ENCODE results near the gene TMA16.

DNA sequence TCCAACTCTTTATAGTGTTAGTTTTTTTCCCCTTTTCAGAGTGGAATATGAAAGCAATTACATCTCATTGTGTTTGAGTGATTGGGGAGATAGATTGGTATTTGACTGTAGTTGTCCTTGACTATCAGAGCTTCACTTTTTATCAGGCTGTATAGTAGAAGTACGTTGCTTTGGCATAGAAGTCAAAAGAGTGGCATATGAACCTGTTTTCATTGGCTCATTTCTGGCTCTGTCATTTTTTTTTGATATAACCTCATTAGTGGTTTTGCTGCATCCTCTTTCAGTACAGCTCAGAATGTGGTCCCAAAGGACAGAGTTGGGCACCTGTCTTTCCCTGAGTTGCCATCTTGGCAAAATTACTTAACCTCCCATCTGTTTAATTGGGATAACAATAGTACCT is 1.4 kb downstream of the TMA16 start:
- TF ChIP-seq, protein P1, sequence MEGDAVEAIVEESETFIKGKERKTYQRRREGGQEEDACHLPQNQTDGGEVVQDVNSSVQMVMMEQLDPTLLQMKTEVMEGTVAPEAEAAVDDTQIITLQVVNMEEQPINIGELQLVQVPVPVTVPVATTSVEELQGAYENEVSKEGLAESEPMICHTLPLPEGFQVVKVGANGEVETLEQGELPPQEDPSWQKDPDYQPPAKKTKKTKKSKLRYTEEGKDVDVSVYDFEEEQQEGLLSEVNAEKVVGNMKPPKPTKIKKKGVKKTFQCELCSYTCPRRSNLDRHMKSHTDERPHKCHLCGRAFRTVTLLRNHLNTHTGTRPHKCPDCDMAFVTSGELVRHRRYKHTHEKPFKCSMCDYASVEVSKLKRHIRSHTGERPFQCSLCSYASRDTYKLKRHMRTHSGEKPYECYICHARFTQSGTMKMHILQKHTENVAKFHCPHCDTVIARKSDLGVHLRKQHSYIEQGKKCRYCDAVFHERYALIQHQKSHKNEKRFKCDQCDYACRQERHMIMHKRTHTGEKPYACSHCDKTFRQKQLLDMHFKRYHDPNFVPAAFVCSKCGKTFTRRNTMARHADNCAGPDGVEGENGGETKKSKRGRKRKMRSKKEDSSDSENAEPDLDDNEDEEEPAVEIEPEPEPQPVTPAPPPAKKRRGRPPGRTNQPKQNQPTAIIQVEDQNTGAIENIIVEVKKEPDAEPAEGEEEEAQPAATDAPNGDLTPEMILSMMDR (IDR thresholded peaks at IDR 0.05): no peak
- no peak for TF ChIP-seq POLR2A (IDR thresholded peaks at IDR 0.05)
